OCI-LY1 (cell line): Measurements from ENCODE around the gene SAP30BP.

ENCODE experiments used
- EZH2 ChIP-seq: fragments of 200-600 bp; sonication (generic), shearing (Covaris generic); IDR thresholded peaks from 2 replicates; pipeline ENCODE4 v1.8.0; 2017; ENCODE audit warnings: borderline replicate concordance, mixed run types, mild to moderate bottlenecking, antibody characterized with exemption, low read length, moderate library complexity, mixed read lengths
- TF ChIP-seq, protein P1 (sequence below): fragments of 200-600 bp; sonication (generic), shearing (Covaris generic); IDR thresholded peaks from 2 replicates; pipeline ENCODE4 v1.5.1; 2017; ENCODE audit warnings: mild to moderate bottlenecking, antibody characterized with exemption, low read length, moderate library complexity, mixed read lengths

DNA sequence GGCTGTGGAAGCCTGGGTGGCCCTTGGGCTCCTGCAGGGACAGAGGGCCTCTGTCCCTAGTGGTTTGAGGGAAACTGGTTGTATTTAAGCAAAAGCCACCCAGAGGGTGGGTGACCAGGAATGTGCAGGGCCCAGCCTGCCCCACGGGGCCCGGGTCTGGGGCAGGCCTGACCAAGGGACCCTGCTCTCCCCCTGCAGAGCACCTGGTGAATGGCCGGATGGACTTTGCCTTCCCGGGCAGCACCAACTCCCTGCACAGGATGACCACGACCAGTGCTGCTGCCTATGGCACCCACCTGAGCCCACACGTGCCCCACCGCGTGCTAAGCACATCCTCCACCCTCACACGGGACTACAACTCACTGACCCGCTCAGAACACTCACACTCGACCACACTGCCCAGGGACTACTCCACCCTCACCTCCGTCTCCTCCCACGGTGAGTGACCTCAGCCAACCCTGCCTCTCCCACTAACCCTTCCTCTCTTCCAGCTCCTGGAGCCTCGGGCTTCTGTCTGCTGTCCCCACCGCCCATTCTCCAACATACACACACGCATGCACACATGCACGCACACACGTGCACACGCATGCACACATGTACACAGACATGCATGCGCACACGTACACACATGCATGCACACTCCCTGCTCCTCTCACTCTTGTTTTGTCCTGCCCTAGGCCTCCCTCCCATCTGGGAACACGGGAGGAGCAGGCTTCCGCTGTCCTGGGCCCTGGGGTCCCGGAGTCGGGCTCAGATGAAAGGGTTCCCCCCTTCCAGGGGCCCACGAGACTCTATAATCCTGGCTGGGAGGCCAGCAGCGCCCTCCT lies 87.5 kb downstream of the SAP30BP start:
- TF ChIP-seq, protein P1, sequence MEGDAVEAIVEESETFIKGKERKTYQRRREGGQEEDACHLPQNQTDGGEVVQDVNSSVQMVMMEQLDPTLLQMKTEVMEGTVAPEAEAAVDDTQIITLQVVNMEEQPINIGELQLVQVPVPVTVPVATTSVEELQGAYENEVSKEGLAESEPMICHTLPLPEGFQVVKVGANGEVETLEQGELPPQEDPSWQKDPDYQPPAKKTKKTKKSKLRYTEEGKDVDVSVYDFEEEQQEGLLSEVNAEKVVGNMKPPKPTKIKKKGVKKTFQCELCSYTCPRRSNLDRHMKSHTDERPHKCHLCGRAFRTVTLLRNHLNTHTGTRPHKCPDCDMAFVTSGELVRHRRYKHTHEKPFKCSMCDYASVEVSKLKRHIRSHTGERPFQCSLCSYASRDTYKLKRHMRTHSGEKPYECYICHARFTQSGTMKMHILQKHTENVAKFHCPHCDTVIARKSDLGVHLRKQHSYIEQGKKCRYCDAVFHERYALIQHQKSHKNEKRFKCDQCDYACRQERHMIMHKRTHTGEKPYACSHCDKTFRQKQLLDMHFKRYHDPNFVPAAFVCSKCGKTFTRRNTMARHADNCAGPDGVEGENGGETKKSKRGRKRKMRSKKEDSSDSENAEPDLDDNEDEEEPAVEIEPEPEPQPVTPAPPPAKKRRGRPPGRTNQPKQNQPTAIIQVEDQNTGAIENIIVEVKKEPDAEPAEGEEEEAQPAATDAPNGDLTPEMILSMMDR, result no peak
- TF ChIP-seq EZH2, result no peak
